ENCODE results near the gene ZNF287.

Gene ZNF287

DNA sequence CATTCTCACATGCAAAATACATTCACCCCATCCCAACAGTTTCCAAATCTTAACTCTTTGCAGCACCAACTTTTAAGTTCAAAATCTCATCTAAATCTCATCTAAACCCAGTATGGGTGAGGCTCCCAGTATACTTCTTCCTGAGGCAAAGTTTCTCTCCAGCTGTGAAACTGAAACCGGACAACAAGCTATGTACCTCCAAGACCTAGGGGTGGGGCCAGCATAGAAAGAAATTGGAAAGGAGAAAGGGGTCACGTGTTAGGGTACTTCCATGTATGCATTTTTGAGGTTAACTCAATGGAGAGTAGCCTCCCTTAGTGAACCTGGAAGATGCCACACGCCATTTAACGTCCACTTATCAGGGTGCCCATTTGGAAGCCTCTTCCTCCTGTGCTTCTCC is 53.1 kb downstream of the ZNF287 start:
- no peak for DNase-seq

- no peak for DNase-seq
These were observed 55.1 kb downstream of the ZNF287 start for GRCh38 chr17:16513873-16514272.

GRCh38 chr17:16512011-16512410 is 57.0 kb downstream of the ZNF287 start:
- DNase-seq = no peak

DNA sequence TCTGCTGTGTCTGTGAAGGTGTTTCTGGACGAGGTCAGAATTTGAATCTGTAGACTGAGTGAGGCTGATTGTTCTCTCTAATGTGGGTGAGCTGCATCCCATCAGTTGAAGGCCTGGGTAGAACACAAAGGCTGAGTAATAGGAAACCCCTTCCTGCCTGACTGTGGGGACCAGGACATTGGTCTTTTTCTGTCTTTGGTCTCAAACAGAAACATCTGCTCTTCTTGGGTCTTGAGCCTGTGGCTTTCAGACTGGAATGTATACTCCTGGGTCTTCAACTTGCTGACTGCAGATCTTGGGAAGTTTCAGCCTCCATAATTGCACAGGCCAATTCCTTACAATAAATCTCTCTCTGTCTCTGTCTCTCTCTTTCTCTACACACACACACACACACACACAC is 57.4 kb downstream of the ZNF287 start:
- no peak for DNase-seq

DNA sequence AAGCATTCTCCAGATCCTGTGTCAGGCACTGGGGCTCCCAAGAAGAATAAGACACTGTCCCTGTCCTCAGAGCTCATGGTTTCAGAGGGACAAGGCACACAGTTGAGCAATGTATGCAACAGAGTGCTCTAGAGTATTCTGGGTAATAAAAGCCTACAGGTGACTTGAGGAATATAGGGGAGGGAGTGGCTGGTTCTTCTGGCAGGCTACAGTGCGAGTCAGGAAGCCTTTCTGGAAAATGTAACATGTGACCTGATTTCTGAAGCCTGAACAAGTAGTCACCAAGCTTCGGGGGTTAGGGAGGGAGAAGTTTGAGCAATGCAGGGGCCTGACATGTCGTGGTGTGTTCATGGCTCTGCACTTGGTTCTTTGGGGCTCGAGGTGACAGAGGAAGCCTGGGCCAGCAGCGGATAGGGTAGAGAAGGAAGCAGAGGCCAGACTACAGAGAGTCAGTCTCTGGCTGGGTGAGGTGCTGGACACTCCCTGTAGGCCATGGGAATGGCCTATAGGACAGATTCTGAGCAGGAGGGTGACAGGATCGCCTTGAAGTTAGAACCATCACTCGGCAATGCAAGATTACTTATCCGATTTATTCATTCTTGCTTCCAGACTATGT is 61.0 kb downstream of the ZNF287 start:
- no peak for DNase-seq

DNA sequence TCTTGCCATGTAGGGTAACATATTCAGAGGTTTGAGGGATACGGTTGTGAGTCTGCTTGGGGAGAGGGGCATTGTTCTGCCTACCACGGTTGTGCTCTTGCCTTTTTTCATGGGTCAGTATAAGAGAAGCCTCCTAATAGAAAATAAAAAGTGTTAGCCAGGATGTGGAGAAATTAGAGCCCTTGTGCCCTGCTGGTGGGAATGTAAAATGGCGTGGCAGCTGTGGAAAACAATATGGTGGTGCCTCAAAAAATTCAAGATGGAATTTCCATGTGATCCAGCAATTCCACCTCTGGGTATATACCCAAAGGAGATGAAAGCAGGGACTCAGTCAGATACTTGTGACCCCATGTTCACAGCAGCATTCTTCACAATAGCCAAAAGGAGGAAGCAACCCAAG is 62.8 kb downstream of the ZNF287 start:
- no peak for DNase-seq

DNA sequence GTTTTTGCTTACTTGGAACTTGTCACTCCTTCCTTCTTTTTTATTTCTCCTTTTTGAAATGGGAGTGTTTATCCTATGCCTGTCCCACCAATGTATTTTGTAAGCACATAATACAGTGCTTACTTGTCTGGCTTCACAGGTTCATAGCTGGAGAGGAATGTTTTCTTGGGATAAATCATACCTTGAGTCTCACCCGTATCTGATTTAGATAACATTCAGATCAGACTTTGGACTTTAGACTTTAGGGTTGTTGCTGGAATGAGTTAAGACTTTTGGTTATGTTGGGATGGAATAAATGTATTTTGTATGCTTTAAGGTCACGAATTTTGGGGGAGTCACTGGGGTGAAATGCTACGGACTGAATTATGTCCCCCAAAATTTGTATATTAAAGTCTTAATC is 64.0 kb downstream of the ZNF287 start:
- DNase-seq = no peak
